NB4 (cell line): ENCODE data around the gene CLEC4C.

Source experiments
- POLR2A ChIP-seq: IDR thresholded peaks from 2 replicates; pipeline ENCODE4 v1.6.1; 2011; ENCODE audit warnings: mild to moderate bottlenecking; ENCODE audit not compliant: insufficient read length; ENCODE audit errors: extremely low read depth
- TF ChIP-seq, protein P1 (sequence below): IDR thresholded peaks from one replicate; pipeline ENCODE4 v1.5.1; 2012; ENCODE audit warnings: low read depth, low read length
- TF ChIP-seq, protein P2 (sequence below): IDR thresholded peaks from 2 replicates; pipeline ENCODE4 v1.6.1; 2011; ENCODE audit warnings: low read depth, low read length

DNA sequence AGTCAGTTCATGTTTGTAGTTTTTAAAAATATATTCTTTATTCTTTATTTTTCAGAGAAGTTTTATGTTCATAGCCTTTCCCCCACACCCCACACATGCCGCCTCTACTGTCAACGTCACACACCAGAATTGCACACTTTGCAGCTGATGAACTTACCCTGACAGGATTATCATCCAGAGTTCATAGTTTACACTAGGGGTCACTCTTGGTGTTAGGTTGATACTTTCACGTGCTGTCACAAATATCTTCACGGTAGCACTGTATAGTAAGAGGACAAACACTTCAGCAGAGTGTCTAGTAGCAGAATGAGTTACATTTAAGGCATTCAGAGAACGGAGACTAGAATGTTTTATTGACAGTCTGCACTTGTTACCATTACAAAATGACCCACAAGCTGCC, 30.8 kb downstream of the CLEC4C start:
- TF ChIP-seq, protein P1, sequence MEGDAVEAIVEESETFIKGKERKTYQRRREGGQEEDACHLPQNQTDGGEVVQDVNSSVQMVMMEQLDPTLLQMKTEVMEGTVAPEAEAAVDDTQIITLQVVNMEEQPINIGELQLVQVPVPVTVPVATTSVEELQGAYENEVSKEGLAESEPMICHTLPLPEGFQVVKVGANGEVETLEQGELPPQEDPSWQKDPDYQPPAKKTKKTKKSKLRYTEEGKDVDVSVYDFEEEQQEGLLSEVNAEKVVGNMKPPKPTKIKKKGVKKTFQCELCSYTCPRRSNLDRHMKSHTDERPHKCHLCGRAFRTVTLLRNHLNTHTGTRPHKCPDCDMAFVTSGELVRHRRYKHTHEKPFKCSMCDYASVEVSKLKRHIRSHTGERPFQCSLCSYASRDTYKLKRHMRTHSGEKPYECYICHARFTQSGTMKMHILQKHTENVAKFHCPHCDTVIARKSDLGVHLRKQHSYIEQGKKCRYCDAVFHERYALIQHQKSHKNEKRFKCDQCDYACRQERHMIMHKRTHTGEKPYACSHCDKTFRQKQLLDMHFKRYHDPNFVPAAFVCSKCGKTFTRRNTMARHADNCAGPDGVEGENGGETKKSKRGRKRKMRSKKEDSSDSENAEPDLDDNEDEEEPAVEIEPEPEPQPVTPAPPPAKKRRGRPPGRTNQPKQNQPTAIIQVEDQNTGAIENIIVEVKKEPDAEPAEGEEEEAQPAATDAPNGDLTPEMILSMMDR, result no peak
- TF ChIP-seq POLR2A, result no peak
- TF ChIP-seq, protein P2, sequence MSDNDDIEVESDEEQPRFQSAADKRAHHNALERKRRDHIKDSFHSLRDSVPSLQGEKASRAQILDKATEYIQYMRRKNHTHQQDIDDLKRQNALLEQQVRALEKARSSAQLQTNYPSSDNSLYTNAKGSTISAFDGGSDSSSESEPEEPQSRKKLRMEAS, result no peak
